H9 (cell line): ENCODE results near the gene TNFRSF21. TPM values are rescaled to one million over a fixed set of nuclear protein-coding genes. Genes with fewer than 3 reads are reported as not detected.

Experiments
- DNase-seq: peaks from one replicate; pipeline ENCODE4 v3.0.0-alpha.2; 2017
- H2AFZ ChIP-seq: one replicate; pipeline ENCODE4 v1.6.1; 2013; ENCODE audit warnings: mild to moderate bottlenecking, low read length, control low read depth, moderate library complexity
- H2AK5ac ChIP-seq: 2 replicates; pipeline ENCODE4 v1.6.1; 2013; ENCODE audit warnings: low read length, control low read depth, mixed read lengths; ENCODE audit not compliant: insufficient read length
- H2BK120ac ChIP-seq: one replicate; pipeline ENCODE4 v1.6.1; 2013; ENCODE audit warnings: low read depth, mild to moderate bottlenecking, low read length, control low read depth, inconsistent platforms; ENCODE audit not compliant: poor library complexity, severe bottlenecking
- H2BK12ac ChIP-seq: 2 replicates; pipeline ENCODE4 v1.6.1; 2013; ENCODE audit warnings: low read length, control low read depth, mixed read lengths, low read depth; ENCODE audit not compliant: insufficient read length
- H2BK15ac ChIP-seq: 2 replicates; pipeline ENCODE4 v1.6.1; 2013; ENCODE audit warnings: low read depth, low read length, control low read depth
- H2BK20ac ChIP-seq: one replicate; pipeline ENCODE4 v1.6.1; 2013; ENCODE audit warnings: low read depth, mild to moderate bottlenecking, low read length, control low read depth, inconsistent platforms; ENCODE audit not compliant: poor library complexity, severe bottlenecking
- H2BK5ac ChIP-seq: 2 replicates; pipeline ENCODE4 v1.6.1; 2013; ENCODE audit warnings: low read length, control low read depth, mixed read lengths; ENCODE audit not compliant: insufficient read length
- H3K14ac ChIP-seq: 2 replicates; pipeline ENCODE4 v1.6.1; 2013; ENCODE audit warnings: low read length, control low read depth; ENCODE audit not compliant: insufficient read depth
- H3K18ac ChIP-seq: 2 replicates; pipeline ENCODE4 v1.6.1; 2013; ENCODE audit warnings: low read depth, mild to moderate bottlenecking, mixed read lengths, low read length, control low read depth; ENCODE audit not compliant: insufficient read length
- H3K23ac ChIP-seq: 2 replicates; pipeline ENCODE4 v1.6.1; 2013; ENCODE audit warnings: low read length, control low read depth, mixed read lengths, low read depth; ENCODE audit not compliant: insufficient read length
- H3K23me2 ChIP-seq: 2 replicates; pipeline ENCODE4 v1.6.1; 2013; ENCODE audit warnings: low read depth, mild to moderate bottlenecking, mixed read lengths, low read length, control low read depth; ENCODE audit not compliant: insufficient read length, poor library complexity, severe bottlenecking
- H3K27ac ChIP-seq: 2 replicates; pipeline ENCODE4 v1.5.1; 2013; ENCODE audit warnings: low read length, control low read depth, mixed read lengths, low read depth; ENCODE audit not compliant: insufficient read length
- H3K27me3 ChIP-seq: 2 replicates; pipeline ENCODE4 v1.6.1; 2013; ENCODE audit warnings: low read length, control low read depth, inconsistent platforms; ENCODE audit not compliant: insufficient read depth
- H3K4ac ChIP-seq: 2 replicates; pipeline ENCODE4 v1.6.1; 2013; ENCODE audit warnings: low read depth, mild to moderate bottlenecking, control low read depth, inconsistent platforms, low read length, moderate library complexity
- H3K4me1 ChIP-seq: 2 replicates; pipeline ENCODE4 v1.6.1; 2013; ENCODE audit warnings: low read length, control low read depth, inconsistent platforms; ENCODE audit not compliant: insufficient read depth
- H3K4me2 ChIP-seq: 2 replicates; pipeline ENCODE4 v1.6.1; 2013; ENCODE audit warnings: low read length, control low read depth, mixed read lengths; ENCODE audit not compliant: insufficient read length, insufficient read depth
- H3K56ac ChIP-seq: 2 replicates; pipeline ENCODE4 v1.6.1; 2013; ENCODE audit warnings: low read depth, mild to moderate bottlenecking, mixed read lengths, low read length, control low read depth; ENCODE audit not compliant: insufficient read length
- H3K79me1 ChIP-seq: 2 replicates; pipeline ENCODE4 v1.6.1; 2013; ENCODE audit warnings: low read depth, mild to moderate bottlenecking, moderate library complexity, low read length, control low read depth, inconsistent platforms; ENCODE audit not compliant: insufficient read depth, poor library complexity, severe bottlenecking
- H3K79me2 ChIP-seq: 2 replicates; pipeline ENCODE4 v1.6.1; 2013; ENCODE audit warnings: low read length, control low read depth, inconsistent platforms; ENCODE audit not compliant: insufficient read depth
- H3K9ac ChIP-seq: 2 replicates; pipeline ENCODE4 v1.6.1; 2013; ENCODE audit warnings: low read length, control low read depth, mixed read lengths; ENCODE audit not compliant: insufficient read length; ENCODE audit errors: extremely low read depth
- H3K9me3 ChIP-seq: one replicate; pipeline ENCODE4 v1.6.1; 2013; ENCODE audit warnings: low read depth, low read length, inconsistent platforms; ENCODE audit not compliant: control insufficient read depth
- H3T11ph ChIP-seq: one replicate; pipeline ENCODE4 v1.6.1; 2013; ENCODE audit warnings: mild to moderate bottlenecking, low read length, control low read depth, inconsistent platforms
- H4K20me1 ChIP-seq: one replicate; pipeline ENCODE4 v1.6.1; 2013; ENCODE audit not compliant: control insufficient read depth, insufficient read length, insufficient read depth
- H4K5ac ChIP-seq: 2 replicates; pipeline ENCODE4 v1.6.1; 2013; ENCODE audit warnings: low read depth, mild to moderate bottlenecking, mixed read lengths, low read length, control low read depth; ENCODE audit not compliant: insufficient read length
- H4K8ac ChIP-seq: replicated peaks from 2 replicates; pipeline ENCODE4 v1.6.1; 2013; ENCODE audit warnings: low read length, control low read depth, mixed read lengths, low read depth; ENCODE audit not compliant: insufficient read length
- H4K91ac ChIP-seq: 2 replicates; pipeline ENCODE4 v1.6.1; 2013; ENCODE audit warnings: low read depth, mild to moderate bottlenecking, moderate library complexity, mixed read lengths, low read length, control low read depth; ENCODE audit not compliant: insufficient read length
- H3K27ac Mint-ChIP-seq, 3 experiments: 2 replicates in 2 of 3; 3 replicates in 1 of 3; pipeline ENCODE4 v1.8.0; 2020 to 2021; ENCODE audit warnings: mixed read lengths in 3 of 3, mild to moderate bottlenecking in 1 of 3, moderate library complexity in 1 of 3
- H3K27me3 Mint-ChIP-seq: 2 replicates; pipeline ENCODE4 v1.8.0; 2021; ENCODE audit warnings: low read depth, mild to moderate bottlenecking, moderate library complexity, mixed read lengths
- H3K36me3 Mint-ChIP-seq, 3 experiments: 2 replicates in 2 of 3; 3 replicates in 1 of 3; pipeline ENCODE4 v1.8.0; 2020 to 2021; ENCODE audit warnings: low read depth in 3 of 3, mixed read lengths in 3 of 3; ENCODE audit not compliant: insufficient read depth in 1 of 3
- H3K4me1 Mint-ChIP-seq, 2 experiments: 2 replicates each; pipeline ENCODE4 v1.8.0; 2020; ENCODE audit warnings: mixed read lengths in 2 of 2
- H3K4me3 Mint-ChIP-seq, 2 experiments: 2 replicates in 1 of 2; 3 replicates in 1 of 2; pipeline ENCODE4 v1.8.0; 2020 to 2021; ENCODE audit warnings: mild to moderate bottlenecking in 2 of 2, mixed read lengths in 2 of 2, moderate library complexity in 1 of 2
- H3K9me3 Mint-ChIP-seq, 2 experiments: 2 replicates in 1 of 2; 3 replicates in 1 of 2; pipeline ENCODE4 v1.8.0; 2020; ENCODE audit warnings: mild to moderate bottlenecking in 2 of 2, mixed read lengths in 2 of 2, moderate library complexity in 1 of 2
- CTCF ChIP-seq: fragments of 200-600 bp; sonication (generic); conservative IDR thresholded peaks from 3 replicates; pipeline ENCODE4 v1.8.0; 2021; ENCODE audit warnings: antibody characterized with exemption, mild to moderate bottlenecking
- WGBS: extraction: QIAGEN DNeasy Blood & Tissue Kit; methylation state at CpG from one replicate; pipeline ENCODE4 v1.1.7; 2013; ENCODE audit warnings: missing lambda C conversion rate, low lambda C conversion rate, mixed read lengths; ENCODE audit not compliant: insufficient read length; ENCODE audit errors: extremely low coverage; 5-methylcytosine and 5-hydroxymethylcytosine counted together
- total RNA-seq: library from RNA; stranded (reverse); gene quantifications from 2 replicates; pipeline ENCODE4 v1.2.1, GENCODE V29; 2021

TNFRSF21 gene
- total RNA-seq, 1 experiment from 2014 or later = 39.1 TPM

- Histone ChIP-seq H2BK20ac (no peak overlapping the region), H2AFZ (no peak overlapping the region), H4K8ac (no peak overlapping the region), H3K4me2 (no peak overlapping the region), H3K4me1 (peaks cover 5% of the 10 kb centered on the region; the same call in 1 of the 2 replicates), H4K5ac (no peak overlapping the region), H3K27me3 (no peaks in the 10 kb centered on the region), H4K20me1 (no peaks in the 10 kb centered on the region), H3K27ac (no peak overlapping the region), H3T11ph (no peak overlapping the region), H3K23me2 (no peaks in the 10 kb centered on the region), H3K9me3 (no peaks in the 10 kb centered on the region), H3K56ac (no peak overlapping the region), H3K79me1 (peaks cover 2% of the 10 kb centered on the region), H2BK120ac (no peak overlapping the region), H3K23ac (no peak overlapping the region), H3K18ac (no peak overlapping the region), H4K91ac (no peak overlapping the region), H3K9ac (no peak overlapping the region), H3K14ac (no peak overlapping the region), H3K79me2 (peaks cover 58% of the 10 kb centered on the region), H3K4ac (no peak overlapping the region), H2BK5ac (no peak overlapping the region), H2BK15ac (no peak overlapping the region), H2AK5ac (no peak overlapping the region), H2BK12ac (no peak overlapping the region)
- Mint-ChIP-seq H3K4me3 (no peak overlapping the region), H3K27me3 (no peaks in the 10 kb centered on the region), H3K4me1 (peaks cover 36 to 42% of the 10 kb centered on the region in 2 experiments), H3K9me3 (no peaks in the 10 kb centered on the region; a peak in 1 of 5 replicates), H3K36me3 (peaks cover 0 to 4% (median 3%) of the 10 kb centered on the region in 3 experiments; a peak in 3 of 7 replicates), H3K27ac (no peak overlapping the region)
- no peak for TF ChIP-seq CTCF
- no peak for DNase-seq
- no CpG with 5 or more reads among the region's 4 CpGs for WGBS
Observed at GRCh38 chr6:47301441-47301840, 8.3 kb downstream of the TNFRSF21 start.
